ENCODE data around the gene OR9G1. TPM values are rescaled to one million over a fixed set of nuclear protein-coding genes. Genes with fewer than 3 reads are reported as not detected.

OR9G1 gene
- total and polyA plus RNA-seq, 9 donors: not detected

DNA sequence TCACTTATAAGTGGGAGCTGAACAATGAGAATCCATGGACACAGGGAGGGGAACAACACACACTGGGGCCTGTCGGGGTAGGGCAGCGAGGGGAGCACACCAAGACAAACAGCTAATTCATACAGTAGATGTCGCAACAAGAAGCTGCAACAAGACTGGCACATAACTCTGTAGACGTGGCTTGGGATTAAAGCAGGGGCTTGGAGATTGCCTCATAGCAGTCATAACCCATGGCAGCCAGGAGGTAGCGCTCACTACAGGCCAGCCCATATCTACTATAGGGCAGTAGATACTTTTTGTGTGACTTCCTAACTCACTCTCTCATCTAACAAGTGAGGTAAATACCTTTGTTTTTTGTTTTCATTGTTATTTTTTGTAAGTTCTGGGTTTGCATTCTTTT is 51.3 kb downstream of the OR9G1 start:
- H3K4me3 ChIP-seq: no peak overlapping the region
- H3K36me3 ChIP-seq: no peaks in the 10 kb centered on the region
- DNase-seq: no peak
- H3K27me3 ChIP-seq: no peaks in the 10 kb centered on the region
- H3K9me3 ChIP-seq: no peaks in the 10 kb centered on the region
- no peaks in the 10 kb centered on the region for H3K4me1 ChIP-seq (ENCODE audit: insufficient read depth)
- H3K27ac ChIP-seq: no peak overlapping the region
- intact Hi-C loops (cut with DNase I): no loop called here
- WGBS, 3 donors: 88 to 91% (median 89%) methylated on average over 5 of the region's 5 CpGs
- TF ChIP-seq, protein P1, sequence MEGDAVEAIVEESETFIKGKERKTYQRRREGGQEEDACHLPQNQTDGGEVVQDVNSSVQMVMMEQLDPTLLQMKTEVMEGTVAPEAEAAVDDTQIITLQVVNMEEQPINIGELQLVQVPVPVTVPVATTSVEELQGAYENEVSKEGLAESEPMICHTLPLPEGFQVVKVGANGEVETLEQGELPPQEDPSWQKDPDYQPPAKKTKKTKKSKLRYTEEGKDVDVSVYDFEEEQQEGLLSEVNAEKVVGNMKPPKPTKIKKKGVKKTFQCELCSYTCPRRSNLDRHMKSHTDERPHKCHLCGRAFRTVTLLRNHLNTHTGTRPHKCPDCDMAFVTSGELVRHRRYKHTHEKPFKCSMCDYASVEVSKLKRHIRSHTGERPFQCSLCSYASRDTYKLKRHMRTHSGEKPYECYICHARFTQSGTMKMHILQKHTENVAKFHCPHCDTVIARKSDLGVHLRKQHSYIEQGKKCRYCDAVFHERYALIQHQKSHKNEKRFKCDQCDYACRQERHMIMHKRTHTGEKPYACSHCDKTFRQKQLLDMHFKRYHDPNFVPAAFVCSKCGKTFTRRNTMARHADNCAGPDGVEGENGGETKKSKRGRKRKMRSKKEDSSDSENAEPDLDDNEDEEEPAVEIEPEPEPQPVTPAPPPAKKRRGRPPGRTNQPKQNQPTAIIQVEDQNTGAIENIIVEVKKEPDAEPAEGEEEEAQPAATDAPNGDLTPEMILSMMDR (IDR thresholded peaks at IDR 0.05): no peak
- TF ChIP-seq EP300 (IDR thresholded peaks at IDR 0.05): no peak
- TF ChIP-seq POLR2A (IDR thresholded peaks at IDR 0.05): no peak

GRCh38 chr11:56751480-56751879 is 52.6 kb downstream of the OR9G1 start:
- H3K9me3 ChIP-seq: no peaks in the 10 kb centered on the region
- no peaks in the 10 kb centered on the region for H3K4me1 ChIP-seq (ENCODE audit: insufficient read depth)
- H3K36me3 ChIP-seq: no peaks in the 10 kb centered on the region
- no peaks in the 10 kb centered on the region for H3K27me3 ChIP-seq
- no peak overlapping the region for H3K4me3 ChIP-seq
- intact Hi-C loops (cut with DNase I): no loop called here
- no peak for TF ChIP-seq POLR2A (IDR thresholded peaks at IDR 0.05)
- TF ChIP-seq, protein P1 (IDR thresholded peaks at IDR 0.05): no peak
- no peak for DNase-seq
- 84 to 90% (median 86%) methylated on average over 5 of the region's 5 CpGs for WGBS, 3 donors
- H3K27ac ChIP-seq: no peak overlapping the region

Small RNA genes lying within 50 kb of the gene (microRNA-seq; reads per million reads assigned to microRNA genes)
- 0 reads per million in 3 donors for gene MIR6128

Small RNA genes lying within 50 kb of the gene (small RNA-seq; reads per million reads assigned to genes)
- not detected for gene AP001803.1
- gene AP004245.1: not detected
- not detected for gene MIR6128

Other genes with a start within 250 kb of the OR9G1 start
- gene OR5M3, start 225.7 kb upstream of the OR9G1 start, total RNA-seq: not detected
- not detected for gene OR5M3, start 225.7 kb upstream of the OR9G1 start, polyA plus RNA-seq
- not detected for gene OR5M8, start 207.7 kb upstream of the OR9G1 start, total RNA-seq
- not detected for gene OR5M8, start 207.7 kb upstream of the OR9G1 start, polyA plus RNA-seq
- gene OR5M11, start 155.8 kb upstream of the OR9G1 start, total RNA-seq: not detected
- not detected for gene OR5M11, start 155.8 kb upstream of the OR9G1 start, polyA plus RNA-seq
- gene OR5M10, start 121.4 kb upstream of the OR9G1 start, total RNA-seq: not detected
- gene OR5M10, start 121.4 kb upstream of the OR9G1 start, polyA plus RNA-seq: not detected
- not detected for gene OR5M1, start 84.2 kb upstream of the OR9G1 start, total RNA-seq
- not detected for gene OR5M1, start 84.2 kb upstream of the OR9G1 start, polyA plus RNA-seq
- gene OR5AP2, start 56.7 kb upstream of the OR9G1 start, total RNA-seq: not detected
- gene OR5AP2, start 56.7 kb upstream of the OR9G1 start, polyA plus RNA-seq: not detected
- gene OR5AR1, start 35.4 kb upstream of the OR9G1 start, total RNA-seq: not detected
- not detected for gene OR5AR1, start 35.4 kb upstream of the OR9G1 start, polyA plus RNA-seq
- not detected for gene OR9G4, start 49.6 kb downstream of the OR9G1 start, total RNA-seq
- gene OR9G4, start 49.6 kb downstream of the OR9G1 start, polyA plus RNA-seq: not detected